PC-9 (cell line): Measurements from ENCODE around the gene CCDC8. TPM values are rescaled to one million over a fixed set of nuclear protein-coding genes. Genes with fewer than 3 reads are reported as not detected.

ENCODE experiments used
- BruUV-seq: library from RNA; stranded (reverse); fragments of 400-500 nt; replicated peaks from 2 replicates; lab custom pipeline; 2021; lab: Mats Ljungman, UMichigan
- CTCF ChIA-PET: fragments of 300-600 bp; sonication (Branson Sonifier 250); formaldehyde crosslinking; loops from one replicate; lab custom pipeline; 2022; ENCODE audit warnings: antibody characterized with exemption; lab: Charles Lee
- POLR2A ChIA-PET: fragments of 300-600 bp; sonication (Branson Sonifier 250); formaldehyde crosslinking; loops from one replicate; lab custom pipeline; 2022; ENCODE audit warnings: antibody characterized with exemption; ENCODE audit not compliant: unreplicated experiment; lab: Charles Lee
- DNase-seq, 2 experiments: peaks; one replicate each; pipeline versions ENCODE4 v3.0.0 to v3.0.0-alpha.2; 2015 to 2022; ENCODE audit warnings: mixed read lengths in 1 of 2
- H2AFZ ChIP-seq: fragments of 200-600 bp; sonication (generic); 2 replicates; pipeline ENCODE4 v1.8.1; 2017; ENCODE audit warnings: antibody characterized with exemption
- H3F3A ChIP-seq: fragments of 200-600 bp; sonication (generic); 2 replicates; pipeline ENCODE4 v1.8.1; 2017; ENCODE audit warnings: antibody characterized with exemption, mild to moderate bottlenecking, low read depth; ENCODE audit not compliant: insufficient read depth
- H3K27ac ChIP-seq: fragments of 200-600 bp; sonication (generic); 2 replicates; pipeline ENCODE4 v1.6.1; 2016; ENCODE audit warnings: mixed run types
- H3K27me3 ChIP-seq: fragments of 200-600 bp; sonication (generic); 2 replicates; pipeline ENCODE4 v1.6.1; 2016; ENCODE audit warnings: low read depth, mixed run types; ENCODE audit not compliant: insufficient read depth
- H3K36me3 ChIP-seq: fragments of 200-600 bp; sonication (generic); 2 replicates; pipeline ENCODE4 v1.6.1; 2016; ENCODE audit warnings: low read depth, mixed run types
- H3K4me1 ChIP-seq: fragments of 200-600 bp; sonication (generic); replicated peaks from 2 replicates; pipeline ENCODE4 v1.6.1; 2016; ENCODE audit warnings: mixed run types; ENCODE audit not compliant: insufficient read depth
- H3K4me2 ChIP-seq: fragments of 200-600 bp; sonication (generic); 2 replicates; pipeline ENCODE4 v1.6.1; 2017; ENCODE audit warnings: mixed run types
- H3K4me3 ChIP-seq: fragments of 200-600 bp; sonication (generic); 2 replicates; pipeline ENCODE4 v1.6.1; 2016; ENCODE audit warnings: mixed run types
- H3K79me2 ChIP-seq: fragments of 200-600 bp; sonication (generic); 2 replicates; pipeline ENCODE4 v1.6.1; 2017; ENCODE audit warnings: low read depth, mixed run types
- H3K9me2 ChIP-seq: fragments of 200-600 bp; sonication (generic); 2 replicates; pipeline ENCODE4 v1.8.1; 2017; ENCODE audit warnings: mild to moderate bottlenecking; ENCODE audit not compliant: insufficient read depth
- H3K9me3 ChIP-seq: fragments of 200-600 bp; sonication (generic); 2 replicates; pipeline ENCODE4 v1.8.1; 2016; ENCODE audit warnings: low read depth; ENCODE audit not compliant: insufficient read depth
- H4K20me1 ChIP-seq: fragments of 200-600 bp; sonication (generic); 2 replicates; pipeline ENCODE4 v1.8.1; 2017; ENCODE audit not compliant: insufficient read depth
- CTCF ChIP-seq: fragments of 200-600 bp; sonication (generic); conservative IDR thresholded peaks from 2 replicates; pipeline ENCODE4 v1.6.1; 2017; ENCODE audit warnings: mixed run types, antibody characterized with exemption, mild to moderate bottlenecking, moderate library complexity
- EZH2 ChIP-seq: fragments of 200-600 bp; sonication (generic); IDR thresholded peaks from 2 replicates; pipeline ENCODE4 v1.8.0; 2017; ENCODE audit warnings: antibody characterized with exemption, low read depth
- intact Hi-C: fragments of 100-400 bp; cut with micrococcal nuclease; formaldehyde crosslinking; loops from one replicate; pipeline ENCODE4 v1.10.0; 2022; ENCODE audit not compliant: unreplicated experiment
- total RNA-seq: library from RNA; stranded (reverse); gene quantifications from 2 replicates; pipeline ENCODE4 v1.2.3, GENCODE V29; 2021

The CCDC8 gene
- total RNA-seq, 1 experiment from 2014 or later: 4.2 TPM

- Histone ChIP-seq H3F3A (peaks cover 6% of the 10 kb centered on the region; the same call in 1 of the 2 replicates), H3K4me1 (peaks cover 12% of the 10 kb centered on the region; the same call in 1 of the 2 replicates), H3K27me3 (peaks cover 39% of the 10 kb centered on the region; the same call in 1 of the 2 replicates), H3K27ac (no peak overlapping the region), H3K9me3 (no peaks in the 10 kb centered on the region), H3K9me2 (no peaks in the 10 kb centered on the region), H3K79me2 (no peaks in the 10 kb centered on the region), H4K20me1 (no peaks in the 10 kb centered on the region), H3K36me3 (no peaks in the 10 kb centered on the region), H3K4me2 (no peak overlapping the region), H3K4me3 (no peak overlapping the region), H2AFZ (no peak overlapping the region)
- intact Hi-C loops: no loop called here
- ChIA-PET POLR2A (interaction anchor here (0.7 kb wide), 2 partner anchors 8 to 388 kb away, joined by 3 read pairs; no protein-coding TSS in a partner anchor), CTCF (no interaction called here)
- no peak for TF ChIP-seq EZH2
- TF ChIP-seq CTCF: no peak
- BruUV-seq: TSS peak; percentile 55
- no peak for DNase-seq
Observed at GRCh38 chr19:46412650-46413261, 608 bp downstream of the CCDC8 start.

- Histone ChIP-seq H3K9me3 (no peaks in the 10 kb centered on the region), H2AFZ (no peak overlapping the region), H4K20me1 (no peaks in the 10 kb centered on the region), H3K4me1 (peaks cover 12% of the 10 kb centered on the region; the same call in 1 of the 2 replicates), H3K27ac (no peak overlapping the region), H3F3A (peaks cover 5% of the 10 kb centered on the region; the same call in 1 of the 2 replicates), H3K36me3 (no peaks in the 10 kb centered on the region), H3K4me2 (no peak overlapping the region), H3K79me2 (no peaks in the 10 kb centered on the region), H3K27me3 (peaks cover 45% of the 10 kb centered on the region), H3K4me3 (no peak overlapping the region), H3K9me2 (no peaks in the 10 kb centered on the region)
- BruUV-seq: no TSS peak
- DNase-seq: no peak
- intact Hi-C loops: no loop called here
- TF ChIP-seq EZH2: no peak
- no peak for TF ChIP-seq CTCF
- CTCF ChIA-PET: no interaction called here
- POLR2A ChIA-PET: no interaction called here
Observed at GRCh38 chr19:46411925-46412649, 1.3 kb downstream of the CCDC8 start.

- Histone ChIP-seq H3K9me3 (no peaks in the 10 kb centered on the region), H3F3A (no peaks in the 10 kb centered on the region), H3K36me3 (no peaks in the 10 kb centered on the region), H3K79me2 (no peaks in the 10 kb centered on the region), H3K4me3 (no peak overlapping the region), H3K4me2 (no peak overlapping the region), H3K27ac (no peak overlapping the region), H4K20me1 (no peaks in the 10 kb centered on the region), H3K9me2 (no peaks in the 10 kb centered on the region), H2AFZ (no peak overlapping the region), H3K4me1 (peaks cover 5% of the 10 kb centered on the region; the same call in 1 of the 2 replicates), H3K27me3 (peaks cover 44% of the 10 kb centered on the region)
- DNase-seq: no peak
- intact Hi-C loops: no loop called here
- no TSS peak for BruUV-seq
- POLR2A ChIA-PET: no interaction called here
- CTCF ChIA-PET: no interaction called here
- TF ChIP-seq CTCF (no peak), EZH2 (no peak)
Observed at GRCh38 chr19:46411088-46411924, 2.1 kb downstream of the CCDC8 start.
